DMS153 treated with DMSO at 0.1 percent for 48 hours (cell line): ENCODE data around the gene TNFAIP8L2.

Experiments
- DNase-seq: peaks from one replicate; lab custom pipeline; 2025; ENCODE audit not compliant: unreplicated experiment; lab: John Stamatoyannopoulos, UW

The TNFAIP8L2 gene

DNA sequence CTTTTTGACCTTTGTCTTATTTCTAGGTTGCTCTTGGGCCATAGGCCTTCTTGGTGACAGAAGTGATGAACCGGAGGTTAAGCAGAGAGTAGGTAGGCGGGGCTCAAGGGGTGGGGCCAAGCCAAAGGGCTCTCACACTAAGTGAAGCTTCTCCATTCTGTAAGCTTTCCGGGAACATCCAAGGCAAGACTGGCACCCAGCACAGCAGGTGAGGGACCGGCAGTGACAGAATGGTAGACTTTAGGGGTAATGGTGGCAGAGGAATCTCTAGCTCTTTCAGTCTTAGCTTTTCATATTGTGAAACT, at the start of gene TNFAIP8L2:
Gene TNFAIP8L2, plus strand, starts transcription at position 135 of the 305 bp plus-strand sequence. CDS start 2,049 bp downstream, outside the sequence.
- no peak for DNase-seq

DNA sequence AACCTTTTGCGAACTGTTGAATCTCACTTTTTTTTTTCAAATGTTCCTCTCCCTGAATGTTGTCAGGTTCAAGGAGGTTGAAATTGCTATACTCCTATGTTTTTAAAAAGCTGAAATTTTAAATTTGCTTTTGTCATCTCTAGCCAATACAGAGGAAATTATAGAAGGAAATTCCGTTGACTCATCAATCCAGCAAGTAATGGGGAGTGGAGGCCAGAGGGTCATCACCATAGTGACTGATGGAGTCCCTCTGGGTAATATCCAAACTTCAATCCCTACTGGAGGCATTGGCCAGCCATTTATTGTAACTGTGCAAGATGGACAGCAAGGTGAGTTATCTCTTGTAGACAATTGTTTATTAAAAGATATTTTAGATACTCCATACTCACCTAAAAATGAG, 49.6 kb upstream of the TNFAIP8L2 start:
- DNase-seq: no peak

DNA sequence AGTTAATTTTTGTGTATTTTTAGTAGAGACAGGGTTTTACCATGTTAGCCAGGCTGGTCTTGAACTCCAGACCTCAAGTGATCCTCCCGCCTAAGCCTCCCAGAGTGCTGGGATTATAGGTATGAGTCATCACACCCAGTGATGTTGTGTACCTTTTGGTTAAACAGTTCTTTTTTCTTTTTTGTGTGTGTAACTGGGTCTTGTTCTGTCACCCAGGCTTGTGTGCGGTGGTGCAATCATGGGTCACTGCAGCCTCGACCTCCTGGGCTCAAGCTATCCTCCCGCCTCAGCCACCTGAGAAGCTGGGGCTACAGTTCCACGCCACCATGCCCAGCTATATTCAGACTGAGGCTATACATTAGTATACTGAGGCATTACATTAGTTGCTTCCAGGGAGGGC, 48.1 kb upstream of the TNFAIP8L2 start:
- no peak for DNase-seq

DNA sequence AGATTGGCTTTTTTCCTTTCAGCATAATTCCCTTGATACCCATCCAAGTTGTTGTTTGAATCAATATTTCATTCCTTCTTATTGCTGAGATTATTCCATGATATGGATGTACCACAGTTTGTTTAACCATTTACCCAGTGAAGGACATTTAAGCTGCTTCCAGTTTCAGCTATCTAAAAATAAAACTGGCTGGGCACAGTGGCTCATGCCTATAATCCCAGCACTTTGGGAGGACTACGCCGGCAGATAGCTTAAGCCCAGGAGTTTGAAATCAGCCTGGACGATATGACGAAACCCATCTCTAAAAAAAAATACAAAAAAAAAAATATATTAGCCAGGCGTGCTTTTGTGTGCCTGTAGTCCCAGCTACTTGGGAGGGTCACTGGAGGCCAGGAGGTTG, 42.6 kb upstream of the TNFAIP8L2 start:
- no peak for DNase-seq

DNA sequence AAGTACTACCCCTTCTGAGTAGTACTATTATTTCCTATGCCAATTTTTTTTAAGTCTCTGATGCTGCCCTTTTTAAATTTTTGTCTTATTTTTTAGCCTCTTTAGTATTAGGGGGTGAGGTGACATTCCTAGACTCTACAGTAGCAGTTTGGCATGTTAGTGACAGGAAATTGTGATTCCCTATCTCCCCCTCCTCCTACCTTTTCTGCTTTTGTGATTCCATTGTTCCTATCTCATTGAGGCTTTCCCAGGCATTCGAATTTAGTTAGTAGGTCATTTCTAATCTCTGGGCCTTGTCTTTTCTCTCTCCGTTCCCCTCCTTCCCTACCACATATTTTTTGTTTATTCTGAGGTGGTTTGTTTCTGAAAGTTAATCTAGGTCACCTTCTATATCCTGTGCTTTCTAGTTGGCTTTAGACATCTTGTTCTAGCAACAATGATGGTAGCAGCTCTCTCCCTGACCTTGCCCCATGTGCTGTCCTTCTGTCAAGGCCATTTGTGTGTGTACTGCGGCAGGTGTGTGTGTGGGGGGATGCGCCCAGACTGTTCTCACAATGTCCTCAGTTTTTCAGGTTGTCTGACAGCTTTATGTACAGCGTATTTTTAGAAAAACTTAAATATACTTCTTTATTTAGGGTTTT, 31.6 kb upstream of the TNFAIP8L2 start:
- no peak for DNase-seq

DNA sequence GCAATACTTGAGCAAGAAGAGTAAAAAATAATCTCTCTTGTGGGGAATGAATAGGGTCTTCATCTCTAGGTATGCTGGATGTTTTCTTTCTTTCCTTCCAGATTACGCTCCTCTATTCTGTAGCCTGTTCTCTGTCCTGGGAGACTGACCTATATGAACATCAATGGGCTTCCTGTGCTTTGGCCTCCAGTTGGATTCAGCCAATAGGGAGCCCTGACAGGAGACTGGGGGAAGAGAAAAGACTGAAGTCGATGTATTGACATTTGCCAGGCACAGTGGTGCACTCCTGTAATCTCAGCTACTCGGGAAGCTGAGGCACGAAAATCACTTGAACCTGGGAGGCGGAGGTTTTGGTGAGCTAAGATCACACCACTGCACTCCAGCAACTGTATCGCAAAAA, 27.6 kb upstream of the TNFAIP8L2 start:
- no peak for DNase-seq

DNA sequence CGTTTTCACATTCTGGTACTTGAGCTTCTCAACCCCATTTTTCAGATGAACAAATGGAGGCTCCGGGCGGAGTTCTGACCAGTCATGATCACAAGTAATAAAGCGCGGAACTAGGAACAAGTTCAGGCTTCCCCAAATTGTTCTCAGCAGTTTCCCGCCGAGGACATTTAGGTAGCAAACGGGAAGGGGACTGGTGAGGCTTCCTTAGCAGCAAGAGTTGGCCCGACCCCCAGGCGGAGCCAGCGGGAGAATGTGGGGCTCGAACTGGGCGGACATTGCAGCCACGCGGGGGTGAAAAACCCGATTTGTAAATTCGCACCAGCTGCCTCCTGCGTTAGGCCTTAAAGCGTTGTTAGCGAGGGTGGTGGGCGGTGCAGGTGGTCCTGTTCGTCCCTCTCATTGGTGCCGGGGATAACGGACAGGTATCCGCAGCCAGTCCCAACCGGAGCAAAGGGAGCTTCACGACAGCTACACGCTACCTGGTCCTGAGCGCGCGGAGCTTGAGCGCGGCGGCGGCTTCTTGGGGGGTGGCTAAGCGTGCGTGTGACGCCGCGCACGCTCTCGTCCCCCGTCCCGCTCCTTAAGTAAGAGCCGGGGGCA, 25.4 kb upstream of the TNFAIP8L2 start:
- DNase-seq: peak; percentile 94

DNA sequence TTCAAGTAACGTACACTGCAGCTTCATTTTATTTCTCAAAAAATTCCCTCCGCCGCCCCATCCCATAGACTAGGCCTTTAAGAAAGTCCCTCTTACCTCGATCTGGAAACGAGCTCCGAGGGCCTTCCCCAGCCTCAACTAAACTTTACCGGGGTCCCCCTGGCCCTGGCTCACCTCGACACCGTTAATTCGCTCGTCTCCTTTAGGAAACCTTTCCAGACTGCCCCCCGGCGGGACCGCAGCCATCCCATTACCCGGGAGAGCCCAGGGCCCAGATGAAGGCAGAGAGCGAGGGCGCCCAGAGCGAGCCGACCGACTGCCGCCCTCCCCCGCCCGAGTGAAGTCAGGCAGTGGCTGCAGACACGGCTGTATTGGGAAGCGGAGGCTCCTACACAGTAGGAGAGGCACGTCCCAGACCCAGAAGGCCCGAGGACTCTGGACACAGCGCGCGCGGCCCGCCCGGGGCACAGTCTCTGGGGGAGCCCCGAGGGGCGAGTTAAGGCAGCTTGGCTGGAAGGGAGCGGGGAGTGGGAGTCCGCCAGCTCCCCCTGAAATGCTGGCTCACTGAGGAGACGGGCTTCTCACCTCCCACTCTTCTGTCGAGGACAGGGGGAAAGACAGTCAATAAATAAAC, 24.6 kb upstream of the TNFAIP8L2 start:
- no peak for DNase-seq

DNA sequence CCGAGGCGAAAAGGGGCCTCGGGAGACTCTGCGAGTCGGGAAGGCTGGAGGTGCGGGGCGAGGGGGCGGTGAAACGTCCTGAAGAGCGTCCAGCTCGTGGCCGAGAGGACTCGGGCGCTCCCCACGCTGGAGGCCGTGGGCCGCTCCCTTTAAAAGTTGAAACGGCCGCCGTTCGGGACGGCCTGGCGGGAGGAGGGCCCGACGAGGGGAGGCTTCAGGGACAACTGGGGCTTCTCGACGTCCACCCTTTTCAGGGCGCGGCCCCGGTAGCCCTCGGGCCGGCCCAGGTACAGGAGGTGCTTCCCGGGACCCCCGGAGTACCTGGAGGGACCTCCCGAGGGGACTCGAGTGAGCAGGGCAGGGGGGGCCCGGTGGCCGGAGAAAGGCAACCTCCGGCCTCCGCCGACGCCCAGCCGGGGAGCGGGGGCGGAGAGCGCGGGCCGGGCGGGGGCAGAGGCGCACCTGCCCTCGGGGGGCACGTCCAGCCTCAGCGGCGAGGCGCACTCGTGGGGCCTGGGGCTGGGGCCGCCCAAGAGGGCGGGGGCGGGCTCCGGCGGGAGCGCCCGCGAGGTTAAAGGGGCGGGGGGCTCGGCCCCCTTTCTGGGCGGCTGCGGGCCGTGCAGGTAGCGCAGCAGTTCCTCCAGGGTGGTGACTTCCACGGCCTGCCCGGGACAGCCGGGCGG, 24.0 kb upstream of the TNFAIP8L2 start:
- no peak for DNase-seq

DNA sequence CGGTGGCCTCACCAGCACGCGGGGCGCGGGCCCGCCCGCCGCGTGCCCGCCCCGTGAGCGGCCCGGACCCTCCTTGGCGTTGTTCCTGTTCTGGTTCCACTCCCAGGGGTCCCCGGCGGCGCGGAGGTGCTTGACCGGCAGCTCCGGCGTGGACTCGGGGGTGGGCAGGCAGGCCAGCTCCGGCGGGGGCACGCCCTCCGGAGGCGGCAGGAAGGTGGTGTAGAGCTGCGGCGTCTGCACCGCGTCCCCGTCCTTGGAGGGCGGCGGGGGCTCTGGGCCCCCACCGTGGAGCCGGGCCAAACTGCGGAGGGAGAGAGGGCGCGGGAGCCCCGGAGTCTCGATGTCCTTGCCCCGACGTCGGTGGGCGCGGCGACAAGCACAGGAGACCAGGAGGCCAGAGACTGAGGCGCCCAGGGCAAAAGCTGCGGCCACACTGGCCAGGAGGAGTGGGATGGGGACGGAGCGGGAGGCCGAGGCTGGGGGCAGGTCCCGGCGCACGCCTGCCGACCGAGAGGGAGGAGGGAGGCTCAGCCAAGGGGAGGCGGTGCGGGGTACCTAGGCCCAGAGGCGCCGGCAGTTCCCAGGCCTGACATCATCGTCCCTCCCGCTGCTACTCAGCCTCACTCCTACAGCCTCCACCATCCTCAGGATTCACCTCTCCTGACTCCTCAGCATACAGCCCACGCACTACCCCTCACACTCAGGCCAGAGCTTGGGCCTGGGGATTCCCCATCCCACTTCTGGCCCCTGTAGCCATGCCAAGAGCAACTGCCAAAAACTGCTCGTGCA, 23.2 kb upstream of the TNFAIP8L2 start:
- no peak for DNase-seq

DNA sequence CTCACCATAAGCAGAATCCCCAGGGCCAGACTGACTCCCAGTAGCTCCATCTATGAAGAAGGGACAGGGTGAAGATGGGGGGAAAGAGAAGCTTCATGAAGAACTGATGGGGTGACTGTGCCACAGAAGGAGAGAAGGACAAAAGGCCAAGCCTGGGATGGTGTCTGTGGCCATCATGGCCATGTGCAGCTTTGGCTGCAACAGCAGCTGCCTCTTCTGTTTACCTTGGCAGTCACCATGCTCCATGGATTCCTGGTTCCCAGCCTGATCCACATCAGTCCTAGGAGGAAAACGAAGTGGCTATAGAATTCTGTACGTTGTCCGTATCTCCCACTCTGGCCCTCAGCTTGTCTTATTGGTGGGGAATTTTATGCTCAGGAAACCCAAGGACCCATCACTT, 22.1 kb upstream of the TNFAIP8L2 start:
- DNase-seq: no peak

DNA sequence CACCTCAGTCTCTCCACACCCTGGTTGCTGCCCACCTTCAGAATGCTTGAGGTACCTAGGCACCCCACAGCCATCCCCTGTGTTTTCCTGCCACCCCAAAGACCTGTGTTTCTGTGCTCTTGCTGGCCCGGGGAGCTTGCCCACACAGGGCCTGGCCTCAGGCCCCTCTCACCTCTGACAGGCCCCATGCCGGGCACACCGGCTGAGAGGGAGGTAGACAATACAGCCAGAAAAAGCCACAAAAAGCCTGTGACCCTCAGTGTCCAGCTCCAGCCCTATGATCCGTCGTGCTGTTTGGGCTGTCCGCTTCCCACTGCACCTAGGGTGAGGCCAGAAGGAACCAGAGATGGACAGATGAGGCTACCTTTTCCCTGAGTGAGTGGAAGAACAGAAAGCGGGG, 21.5 kb upstream of the TNFAIP8L2 start:
- DNase-seq: no peak

DNA sequence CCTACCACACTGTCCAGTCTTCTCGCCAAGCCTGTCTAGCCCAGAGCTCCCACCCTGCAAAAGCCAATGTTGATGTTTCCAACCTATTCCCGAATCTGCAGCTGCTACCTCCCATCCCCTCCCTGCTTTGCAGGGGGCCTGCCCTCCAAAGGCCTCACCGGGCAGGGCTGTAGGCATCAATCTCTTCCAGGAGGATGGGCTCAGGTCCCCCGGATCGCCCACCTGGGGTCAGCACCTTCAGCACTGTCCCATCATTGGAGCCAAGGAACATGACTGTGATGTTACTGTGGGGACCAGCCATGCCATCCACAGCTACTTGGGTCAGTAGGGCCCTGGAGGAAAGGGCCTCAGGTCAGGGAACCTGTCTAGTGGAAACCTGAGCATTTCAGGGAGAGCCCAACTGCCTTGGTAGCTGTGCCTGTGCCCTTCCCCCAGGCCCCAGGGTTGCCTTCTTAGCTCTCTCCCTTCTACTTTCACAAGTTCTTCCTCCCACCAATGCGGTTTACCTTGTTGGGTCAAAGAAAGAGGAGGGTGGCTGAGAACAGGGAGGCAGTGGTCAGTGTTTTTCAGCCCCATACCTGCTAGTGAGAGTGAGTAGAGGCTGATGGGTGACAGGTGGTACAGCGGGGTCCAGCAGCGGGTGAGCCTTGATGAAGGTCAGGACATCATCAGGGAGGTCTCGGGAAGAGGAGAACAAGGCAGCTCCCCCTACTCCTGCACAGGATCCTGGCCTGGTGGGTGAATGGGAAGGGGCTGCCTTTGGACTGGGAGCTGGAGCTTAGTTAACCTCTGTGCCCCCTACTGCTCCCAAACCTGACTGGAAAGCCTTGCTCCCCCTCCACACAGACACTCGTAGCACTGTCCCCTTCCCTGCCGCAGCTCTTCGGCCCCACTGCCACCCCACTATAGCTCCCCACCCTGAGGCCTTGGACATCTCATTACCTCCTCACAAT, 20.7 kb upstream of the TNFAIP8L2 start:
- DNase-seq: no peak

DNA sequence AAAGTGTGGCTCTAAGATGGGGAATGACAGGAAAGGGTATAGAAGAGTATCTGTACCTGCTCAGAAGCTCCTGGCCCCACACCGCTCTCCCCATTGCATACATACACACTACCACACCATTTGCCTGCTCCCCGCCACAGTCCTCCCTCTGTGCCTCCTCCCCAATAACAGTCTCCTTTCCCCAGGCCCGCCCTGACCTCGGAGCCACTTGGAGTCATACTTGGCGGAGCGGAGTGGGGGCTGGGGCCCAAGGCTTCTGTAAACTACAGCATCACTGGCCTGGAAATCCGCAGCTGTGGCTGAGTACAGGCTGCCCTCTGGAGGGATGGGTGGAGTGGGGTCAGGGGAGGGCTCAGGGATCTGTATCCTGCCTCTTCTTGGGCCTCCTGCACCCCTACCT, 18.7 kb upstream of the TNFAIP8L2 start:
- no peak for DNase-seq

DNA sequence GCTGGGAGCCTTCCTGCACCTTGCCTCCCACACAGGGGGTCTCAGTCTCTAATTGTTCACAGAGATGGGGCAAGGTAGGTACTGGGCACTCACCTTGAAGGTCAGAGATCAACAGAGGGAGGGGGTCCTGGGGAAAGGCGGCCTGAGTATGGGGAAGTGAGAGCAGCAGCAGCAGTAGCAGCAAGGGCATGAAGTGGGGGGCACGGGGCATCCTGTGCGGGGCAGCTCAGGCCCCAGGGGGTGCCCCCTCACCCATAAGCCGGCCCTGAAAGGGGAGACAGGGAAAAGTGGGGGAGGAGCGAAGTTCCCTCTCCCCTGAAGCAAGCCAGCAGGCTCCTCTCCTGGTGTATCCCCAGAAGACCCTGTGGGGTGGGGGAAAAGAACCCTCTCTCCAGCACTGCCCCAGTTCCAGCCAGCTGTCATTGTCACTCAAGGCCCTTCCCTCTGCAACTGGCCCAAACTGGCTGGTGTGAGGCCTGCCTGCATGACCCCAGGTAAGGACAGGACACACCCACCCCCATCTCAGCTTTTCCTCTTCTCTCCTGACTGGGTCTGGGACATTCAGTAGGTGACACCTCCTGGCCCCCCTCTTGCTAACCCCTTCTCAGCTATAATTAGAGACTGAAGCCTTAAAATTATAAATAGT, 13.9 kb upstream of the TNFAIP8L2 start:
- DNase-seq: no peak

DNA sequence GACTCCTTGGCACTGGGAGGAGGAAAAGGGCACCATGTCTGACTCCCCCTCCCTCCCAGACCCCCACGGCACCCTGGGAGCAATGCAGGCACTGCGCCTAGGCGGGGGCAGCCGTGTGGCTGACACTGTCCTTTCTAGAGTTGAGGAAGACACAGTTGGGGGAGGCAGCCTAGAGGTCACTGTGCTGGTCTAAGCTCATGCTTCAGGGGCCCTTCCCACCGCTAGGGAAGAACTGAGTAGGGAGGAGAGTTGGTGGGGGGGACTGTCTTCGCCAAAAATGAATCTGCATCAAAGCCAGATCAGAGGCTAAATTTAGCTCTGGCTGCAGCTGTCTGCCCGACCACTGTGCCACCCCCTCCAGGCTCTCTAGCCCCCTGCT, 13.4 kb upstream of the TNFAIP8L2 start:
- no peak for DNase-seq

DNA sequence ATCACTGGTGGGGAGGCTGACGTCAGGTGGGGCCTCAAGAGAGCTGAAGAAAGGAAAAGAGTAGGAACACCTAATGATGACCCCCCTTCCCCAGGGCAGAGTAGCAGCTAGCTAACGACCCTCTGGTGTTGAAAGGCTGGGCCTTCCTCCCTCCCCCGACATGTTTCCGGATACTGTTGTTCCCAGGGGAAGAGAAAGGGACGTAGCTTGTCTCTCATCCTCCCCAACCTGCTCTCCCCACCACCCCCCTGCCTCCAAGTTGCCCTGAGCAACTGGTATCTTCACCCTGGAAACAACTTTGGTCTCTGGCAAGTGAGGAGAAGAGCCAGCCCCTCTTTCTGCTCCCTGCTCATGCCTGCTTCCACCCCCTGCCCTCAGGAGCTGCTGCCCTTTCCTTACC, 12.5 kb upstream of the TNFAIP8L2 start:
- no peak for DNase-seq

DNA sequence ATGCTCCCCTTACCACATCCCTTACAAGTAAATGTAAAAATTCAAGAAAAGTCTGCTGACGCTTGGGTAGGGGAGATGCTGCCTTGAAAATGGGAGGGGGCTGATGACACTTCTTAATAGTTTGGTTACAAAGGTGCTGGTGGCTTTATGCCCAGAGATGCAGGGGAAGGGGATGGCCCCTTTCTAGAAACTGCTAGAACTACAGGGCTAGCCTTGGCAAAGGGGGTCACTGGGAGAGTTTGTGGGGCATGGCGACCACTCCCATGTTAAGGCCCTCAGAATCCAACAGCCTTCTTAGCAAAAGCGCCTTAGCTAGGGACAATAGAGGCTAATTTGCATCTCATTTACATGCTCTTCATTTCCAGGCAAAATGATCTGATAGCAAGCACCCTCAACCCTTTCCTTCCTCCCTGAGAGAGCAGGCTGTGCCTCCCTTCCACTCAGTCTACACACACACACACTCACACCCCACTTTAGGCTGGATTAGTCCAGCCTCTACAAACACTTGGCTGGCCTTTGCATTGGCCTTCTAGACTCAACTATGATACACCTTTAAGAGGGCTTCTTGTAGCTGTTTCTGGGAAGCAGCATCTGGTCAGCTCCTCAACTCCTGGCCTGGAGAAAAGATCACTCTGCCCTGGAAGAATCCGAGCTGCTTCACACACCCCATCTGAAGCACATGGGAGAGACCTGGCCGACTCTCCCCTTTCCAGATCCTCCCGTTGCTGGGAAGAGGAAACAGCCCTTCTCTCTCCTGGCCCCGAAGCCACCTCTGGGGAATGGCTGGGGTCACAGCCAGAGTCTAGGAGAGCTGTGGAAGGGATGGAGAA, 11.8 kb upstream of the TNFAIP8L2 start:
- no peak for DNase-seq
